ENCODE data around the gene TMBIM1. TPM values are rescaled to one million over a fixed set of nuclear protein-coding genes. Genes with fewer than 3 reads are reported as not detected.

TMBIM1 gene, protein sequence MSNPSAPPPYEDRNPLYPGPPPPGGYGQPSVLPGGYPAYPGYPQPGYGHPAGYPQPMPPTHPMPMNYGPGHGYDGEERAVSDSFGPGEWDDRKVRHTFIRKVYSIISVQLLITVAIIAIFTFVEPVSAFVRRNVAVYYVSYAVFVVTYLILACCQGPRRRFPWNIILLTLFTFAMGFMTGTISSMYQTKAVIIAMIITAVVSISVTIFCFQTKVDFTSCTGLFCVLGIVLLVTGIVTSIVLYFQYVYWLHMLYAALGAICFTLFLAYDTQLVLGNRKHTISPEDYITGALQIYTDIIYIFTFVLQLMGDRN
- 100 to 1,000 TPM; 168 to 330 (median 170) TPM for total RNA-seq

DNA sequence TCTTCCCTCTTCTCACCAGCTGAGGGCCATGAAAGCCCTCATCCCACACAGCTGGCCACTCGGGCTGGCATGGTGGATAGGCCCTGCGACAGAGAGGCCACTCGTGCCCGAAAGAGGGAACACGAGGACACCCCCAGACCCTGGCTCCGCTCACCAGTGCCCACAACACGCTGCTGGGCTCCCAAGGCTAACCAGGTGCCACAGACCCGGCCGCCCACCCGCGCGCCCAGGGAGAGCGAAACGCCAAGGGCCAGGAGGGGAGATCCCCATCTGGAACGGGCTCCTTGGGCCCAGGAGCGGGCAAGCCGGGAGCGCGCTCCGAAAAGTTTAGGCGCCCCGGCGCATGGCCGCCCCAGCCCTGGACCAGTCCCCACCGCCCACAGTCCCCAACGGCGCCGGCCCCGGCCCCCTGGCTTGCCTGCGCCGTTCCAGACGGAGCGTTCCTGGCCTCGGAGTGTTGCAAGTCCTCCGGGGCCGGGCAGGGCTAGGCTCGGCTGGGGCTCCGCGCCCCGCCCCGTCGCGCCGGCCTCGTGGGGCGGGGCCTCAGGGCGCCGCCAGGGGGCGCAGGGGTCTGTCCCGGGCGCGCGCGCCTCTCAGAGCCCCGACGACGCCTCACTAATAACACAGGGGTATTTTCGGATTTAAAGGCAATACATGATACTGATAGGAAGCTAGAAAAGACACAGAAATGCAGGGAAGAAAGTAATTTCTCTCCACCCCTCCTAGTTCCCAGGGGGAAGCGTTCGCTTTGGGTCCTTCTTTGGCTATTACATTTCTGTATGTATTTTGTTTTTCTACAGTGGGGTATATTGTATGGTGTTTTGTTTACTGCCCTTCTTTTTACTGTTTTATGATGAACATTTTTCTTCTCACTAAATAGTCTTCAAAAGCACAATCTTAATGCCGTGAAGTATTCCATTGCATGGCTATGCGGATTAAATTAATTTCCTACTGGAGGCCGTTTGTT, at the start of gene TMBIM1:
TMBIM1 (minus strand) TSS at position 456 of the 967 bp plus-strand sequence. CDS start 10,362 bp downstream, outside the sequence.
- Histone ChIP-seq H3K27ac (peak within 1 kb of the TSS; percentile 97 to 99), H3K27me3 (no peaks in the 10 kb centered on the region), H3K36me3 (no peaks in the 10 kb centered on the region), H3K9me3 (no peaks in the 10 kb centered on the region), H3K4me3 (peak within 1 kb of the TSS; percentile 72 to 94 (median 82)), H3K4me1 (peaks cover 0 to 28% of the 10 kb centered on the region in 2 donors)
- intact Hi-C loops (cut with DNase I; ENCODE audit: low total_unique reads): loop anchor here (2.0 kb wide), 1 partner anchor 104 kb away; no protein-coding TSS in a partner anchor
- DNase-seq (ENCODE audit: low spot score in 2 of 2): peak; percentile 70 to 73
- TF ChIP-seq POLR2A (IDR thresholded peaks at IDR 0.05) (peak; percentile 24), POLR2AphosphoS5 (IDR thresholded peaks at IDR 0.05) (peak; percentile 51 to 75 (median 68))
- TF ChIP-seq, protein P1, sequence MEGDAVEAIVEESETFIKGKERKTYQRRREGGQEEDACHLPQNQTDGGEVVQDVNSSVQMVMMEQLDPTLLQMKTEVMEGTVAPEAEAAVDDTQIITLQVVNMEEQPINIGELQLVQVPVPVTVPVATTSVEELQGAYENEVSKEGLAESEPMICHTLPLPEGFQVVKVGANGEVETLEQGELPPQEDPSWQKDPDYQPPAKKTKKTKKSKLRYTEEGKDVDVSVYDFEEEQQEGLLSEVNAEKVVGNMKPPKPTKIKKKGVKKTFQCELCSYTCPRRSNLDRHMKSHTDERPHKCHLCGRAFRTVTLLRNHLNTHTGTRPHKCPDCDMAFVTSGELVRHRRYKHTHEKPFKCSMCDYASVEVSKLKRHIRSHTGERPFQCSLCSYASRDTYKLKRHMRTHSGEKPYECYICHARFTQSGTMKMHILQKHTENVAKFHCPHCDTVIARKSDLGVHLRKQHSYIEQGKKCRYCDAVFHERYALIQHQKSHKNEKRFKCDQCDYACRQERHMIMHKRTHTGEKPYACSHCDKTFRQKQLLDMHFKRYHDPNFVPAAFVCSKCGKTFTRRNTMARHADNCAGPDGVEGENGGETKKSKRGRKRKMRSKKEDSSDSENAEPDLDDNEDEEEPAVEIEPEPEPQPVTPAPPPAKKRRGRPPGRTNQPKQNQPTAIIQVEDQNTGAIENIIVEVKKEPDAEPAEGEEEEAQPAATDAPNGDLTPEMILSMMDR (IDR thresholded peaks at IDR 0.05): peak in 1 of 3 donors; percentile 91

DNA sequence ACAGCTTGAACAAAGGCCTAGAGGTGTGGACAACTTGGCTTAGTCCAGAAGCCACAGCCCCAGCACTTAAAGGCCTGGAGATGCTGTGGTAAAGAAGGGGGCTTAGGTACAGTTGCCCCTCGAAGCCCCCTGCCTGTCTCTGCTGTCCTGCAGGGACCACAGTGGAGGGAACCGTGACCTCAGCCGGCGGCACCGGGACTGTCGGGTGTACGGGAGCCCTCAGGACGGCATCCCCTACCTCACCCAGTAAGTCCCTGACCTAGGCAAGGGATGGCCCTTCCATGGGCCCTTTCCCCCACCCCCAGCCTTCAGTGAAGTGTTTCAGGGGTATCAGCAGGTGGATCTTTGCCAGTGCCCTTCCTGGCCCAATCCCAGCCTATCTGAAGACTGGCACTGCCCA, 49.1 kb upstream of the TMBIM1 start:
- H3K36me3 ChIP-seq: no peaks in the 10 kb centered on the region
- H3K4me1 ChIP-seq: no peaks in the 10 kb centered on the region
- H3K9me3 ChIP-seq: no peaks in the 10 kb centered on the region
- intact Hi-C loops (cut with DNase I; ENCODE audit: low total_unique reads): no loop called here
- no peak for DNase-seq (ENCODE audit: low spot score in 2 of 2)
- no peak overlapping the region for H3K4me3 ChIP-seq
- TF ChIP-seq POLR2A (IDR thresholded peaks at IDR 0.05): no peak
- no peak for TF ChIP-seq POLR2AphosphoS5 (IDR thresholded peaks at IDR 0.05)
- TF ChIP-seq, protein P1 (IDR thresholded peaks at IDR 0.05): no peak
- no peak overlapping the region for H3K27ac ChIP-seq
- no peaks in the 10 kb centered on the region for H3K27me3 ChIP-seq

DNA sequence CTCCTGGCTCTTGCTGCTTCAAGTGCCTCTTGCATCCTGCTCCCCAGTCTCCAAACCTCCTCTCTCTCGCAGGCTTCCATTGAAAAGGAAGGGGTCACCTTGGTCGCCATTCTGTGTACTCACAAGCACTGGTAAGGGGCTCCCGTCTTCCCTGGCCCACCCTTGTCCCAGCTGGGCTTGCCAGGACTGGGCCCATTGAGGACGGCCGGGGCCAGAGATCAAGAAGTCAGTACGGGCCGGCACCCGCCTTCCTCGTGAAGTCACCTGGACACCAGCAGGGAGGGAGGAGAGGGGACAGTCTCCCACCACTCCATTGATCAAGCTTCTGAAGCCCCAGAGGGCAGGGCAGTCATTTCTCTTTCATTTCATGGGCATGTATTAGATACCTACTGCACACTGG, 48.4 kb upstream of the TMBIM1 start:
- Histone ChIP-seq H3K27me3 (no peaks in the 10 kb centered on the region), H3K4me1 (no peaks in the 10 kb centered on the region), H3K9me3 (no peaks in the 10 kb centered on the region), H3K36me3 (no peaks in the 10 kb centered on the region), H3K4me3 (no peak overlapping the region), H3K27ac (no peak overlapping the region)
- no peak for TF ChIP-seq POLR2AphosphoS5 (IDR thresholded peaks at IDR 0.05)
- no peak for TF ChIP-seq POLR2A (IDR thresholded peaks at IDR 0.05)
- TF ChIP-seq, protein P1 (IDR thresholded peaks at IDR 0.05): no peak
- intact Hi-C loops (cut with DNase I; ENCODE audit: low total_unique reads): no loop called here
- DNase-seq (ENCODE audit: low spot score in 2 of 2): no peak

DNA sequence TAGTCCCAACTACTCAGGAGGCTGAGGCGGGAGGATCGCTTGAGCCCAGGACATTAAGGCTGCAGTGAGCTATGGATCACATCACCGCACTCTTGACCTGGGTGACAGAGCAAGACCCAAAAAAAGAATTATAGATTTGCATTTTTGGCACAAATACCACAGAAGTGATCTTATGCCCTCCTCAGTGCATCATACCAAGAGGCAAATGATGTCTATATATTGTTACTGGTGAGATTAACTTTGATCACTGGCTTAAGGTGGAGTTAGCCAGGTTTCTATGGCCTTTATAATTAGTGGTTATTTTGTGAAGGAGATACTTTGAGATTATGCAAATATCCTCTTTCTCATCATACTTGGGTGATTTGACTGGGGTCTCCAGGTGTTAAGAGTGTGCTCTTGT, 42.2 kb upstream of the TMBIM1 start:
- intact Hi-C loops (cut with DNase I; ENCODE audit: low total_unique reads): no loop called here
- no peaks in the 10 kb centered on the region for H3K4me1 ChIP-seq
- TF ChIP-seq POLR2A (IDR thresholded peaks at IDR 0.05) (no peak), POLR2AphosphoS5 (IDR thresholded peaks at IDR 0.05) (no peak)
- TF ChIP-seq, protein P1 (IDR thresholded peaks at IDR 0.05): no peak
- H3K27ac ChIP-seq: no peak overlapping the region
- no peak overlapping the region for H3K4me3 ChIP-seq
- H3K36me3 ChIP-seq: no peaks in the 10 kb centered on the region
- H3K27me3 ChIP-seq: no peaks in the 10 kb centered on the region
- H3K9me3 ChIP-seq: no peaks in the 10 kb centered on the region
- DNase-seq (ENCODE audit: low spot score in 2 of 2): no peak

Measured in breast epithelium (tissue), 4 donors.